Measurements from ENCODE around the gene FGF19.

Gene FGF19

DNA sequence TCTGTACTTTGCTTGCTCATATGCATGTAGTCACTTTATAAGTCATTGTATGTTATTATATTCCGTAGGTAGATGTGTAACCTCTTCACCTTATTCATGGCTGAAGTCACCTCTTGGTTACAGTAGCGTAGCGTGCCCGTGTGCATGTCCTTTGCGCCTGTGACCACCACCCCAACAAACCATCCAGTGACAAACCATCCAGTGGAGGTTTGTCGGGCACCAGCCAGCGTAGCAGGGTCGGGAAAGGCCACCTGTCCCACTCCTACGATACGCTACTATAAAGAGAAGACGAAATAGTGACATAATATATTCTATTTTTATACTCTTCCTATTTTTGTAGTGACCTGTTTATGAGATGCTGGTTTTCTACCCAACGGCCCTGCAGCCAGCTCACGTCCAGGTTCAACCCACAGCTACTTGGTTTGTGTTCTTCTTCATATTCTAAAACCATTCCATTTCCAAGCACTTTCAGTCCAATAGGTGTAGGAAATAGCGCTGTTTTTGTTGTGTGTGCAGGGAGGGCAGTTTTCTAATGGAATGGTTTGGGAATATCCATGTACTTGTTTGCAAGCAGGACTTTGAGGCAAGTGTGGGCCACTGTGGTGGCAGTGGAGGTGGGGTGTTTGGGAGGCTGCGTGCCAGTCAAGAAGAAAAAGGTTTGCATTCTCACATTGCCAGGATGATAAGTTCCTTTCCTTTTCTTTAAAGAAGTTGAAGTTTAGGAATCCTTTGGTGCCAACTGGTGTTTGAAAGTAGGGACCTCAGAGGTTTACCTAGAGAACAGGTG is 51.8 kb downstream of the FGF19 start:
- H3K4me3 ChIP-seq (ENCODE audit: low read depth in 1 of 2, low read length in 2 of 2): no peak overlapping the region
- no peaks in the 10 kb centered on the region for H3K9me3 ChIP-seq (ENCODE audit: insufficient read depth, low read length, severe bottlenecking)
- DNase-seq: no peak
- ATAC-seq (ENCODE audit: insufficient read depth, low read depth): no peak
- H4K20me1 ChIP-seq (ENCODE audit: insufficient read depth, low read length): peaks cover 3% of the 10 kb centered on the region
- H3K4me1 ChIP-seq (ENCODE audit: insufficient read depth, low read length): no peaks in the 10 kb centered on the region
- no peak overlapping the region for H2AFZ ChIP-seq (ENCODE audit: low read depth, low read length)
- no peaks in the 10 kb centered on the region for H3K79me2 ChIP-seq (ENCODE audit: insufficient read depth, low read length)
- H3K4me2 ChIP-seq (ENCODE audit: insufficient read depth, low read length): no peak overlapping the region
- no peaks in the 10 kb centered on the region for H3K36me3 ChIP-seq (ENCODE audit: insufficient read depth, low read length)
- TF ChIP-seq CTCF (IDR thresholded peaks at IDR 0.05; ENCODE audit: borderline replicate concordance, extremely low read depth, low read length, poor library complexity, severe bottlenecking) (no peak), EZH2 (IDR thresholded peaks at IDR 0.05; ENCODE audit: borderline replicate concordance, low read depth, low read length, severe bottlenecking) (no peak)
- no peak overlapping the region for H3K27ac ChIP-seq (ENCODE audit: low read length)
- no peaks in the 10 kb centered on the region for H3K27me3 ChIP-seq (ENCODE audit: insufficient read depth, low read length, poor library complexity)
- no peak overlapping the region for H3K9ac ChIP-seq (ENCODE audit: low read depth, low read length)

DNA sequence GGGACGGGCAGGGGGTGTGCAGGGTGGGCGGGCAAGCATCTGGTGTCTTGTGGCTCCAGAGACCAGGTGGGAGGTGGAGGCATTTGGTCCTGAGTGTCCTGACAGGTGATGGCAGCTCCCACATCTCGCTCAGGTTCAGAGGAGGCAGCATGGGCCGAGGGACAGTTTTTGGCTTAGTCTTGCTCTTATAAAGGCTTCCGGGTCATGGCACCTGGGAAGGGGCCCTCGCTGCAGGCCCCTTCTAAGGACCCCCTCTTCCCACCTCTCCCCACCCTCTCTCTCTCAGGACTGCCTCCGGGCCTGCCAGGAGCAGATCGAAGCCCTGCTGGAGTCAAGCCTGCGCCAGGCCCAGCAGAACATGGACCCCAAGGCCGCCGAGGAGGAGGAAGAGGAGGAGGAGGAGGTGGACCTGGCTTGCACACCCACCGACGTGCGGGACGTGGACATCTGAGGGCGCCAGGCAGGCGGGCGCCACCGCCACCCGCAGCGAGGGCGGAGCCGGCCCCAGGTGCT is 52.9 kb downstream of the FGF19 start:
- H3K36me3 ChIP-seq (ENCODE audit: insufficient read depth, low read length): no peaks in the 10 kb centered on the region
- H3K27me3 ChIP-seq (ENCODE audit: insufficient read depth, low read length, poor library complexity): no peaks in the 10 kb centered on the region
- no peak for TF ChIP-seq CTCF (IDR thresholded peaks at IDR 0.05; ENCODE audit: borderline replicate concordance, extremely low read depth, low read length, poor library complexity, severe bottlenecking)
- no peak for TF ChIP-seq EZH2 (IDR thresholded peaks at IDR 0.05; ENCODE audit: borderline replicate concordance, low read depth, low read length, severe bottlenecking)
- no peak overlapping the region for H2AFZ ChIP-seq (ENCODE audit: low read depth, low read length)
- no peak overlapping the region for H3K27ac ChIP-seq (ENCODE audit: low read length)
- no peak overlapping the region for H3K9ac ChIP-seq (ENCODE audit: low read depth, low read length)
- no peak overlapping the region for H3K4me2 ChIP-seq (ENCODE audit: insufficient read depth, low read length)
- no peaks in the 10 kb centered on the region for H3K9me3 ChIP-seq (ENCODE audit: insufficient read depth, low read length, severe bottlenecking)
- no peaks in the 10 kb centered on the region for H3K79me2 ChIP-seq (ENCODE audit: insufficient read depth, low read length)
- no peak for DNase-seq
- H4K20me1 ChIP-seq (ENCODE audit: insufficient read depth, low read length): peaks cover 3% of the 10 kb centered on the region
- ATAC-seq (ENCODE audit: insufficient read depth, low read depth): no peak
- no peak overlapping the region for H3K4me3 ChIP-seq (ENCODE audit: low read depth in 1 of 2, low read length in 2 of 2)
- H3K4me1 ChIP-seq (ENCODE audit: insufficient read depth, low read length): no peaks in the 10 kb centered on the region

- no peak overlapping the region for H3K27ac ChIP-seq (ENCODE audit: low read length)
- H3K27me3 ChIP-seq (ENCODE audit: insufficient read depth, low read length, poor library complexity): no peaks in the 10 kb centered on the region
- no peak overlapping the region for H3K4me2 ChIP-seq (ENCODE audit: insufficient read depth, low read length)
- no peaks in the 10 kb centered on the region for H3K4me1 ChIP-seq (ENCODE audit: insufficient read depth, low read length)
- no peaks in the 10 kb centered on the region; the same call in 1 of the 2 replicates for H4K20me1 ChIP-seq (ENCODE audit: insufficient read depth, low read length)
- H2AFZ ChIP-seq (ENCODE audit: low read depth, low read length): no peak overlapping the region
- no peak for DNase-seq
- ATAC-seq (ENCODE audit: insufficient read depth, low read depth): no peak
- TF ChIP-seq CTCF (IDR thresholded peaks at IDR 0.05; ENCODE audit: borderline replicate concordance, extremely low read depth, low read length, poor library complexity, severe bottlenecking): no peak
- TF ChIP-seq EZH2 (IDR thresholded peaks at IDR 0.05; ENCODE audit: borderline replicate concordance, low read depth, low read length, severe bottlenecking): no peak
- no peak overlapping the region for H3K9ac ChIP-seq (ENCODE audit: low read depth, low read length)
- H3K9me3 ChIP-seq (ENCODE audit: insufficient read depth, low read length, severe bottlenecking): no peaks in the 10 kb centered on the region
- no peak overlapping the region for H3K4me3 ChIP-seq (ENCODE audit: low read depth in 1 of 2, low read length in 2 of 2)
- H3K36me3 ChIP-seq (ENCODE audit: insufficient read depth, low read length): no peaks in the 10 kb centered on the region
- no peaks in the 10 kb centered on the region for H3K79me2 ChIP-seq (ENCODE audit: insufficient read depth, low read length)
These were observed 53.6 kb downstream of the FGF19 start for GRCh38 chr11:69650081-69650831.
